ENCODE data around the gene FLT1.

GRCh38 chr13:28283600-28283999, 211.3 kb downstream of the FLT1 start:
- TF ChIP-seq MAZ (IDR thresholded peaks at IDR 0.05; ENCODE audit: borderline replicate concordance, low read depth, low read length) (no peak), CTCF (IDR thresholded peaks at IDR 0.05) (no peak), POLR2A (IDR thresholded peaks at IDR 0.05; ENCODE audit: low read length) (no peak), HOXA7 (CRISPR knock-in tag; IDR thresholded peaks at IDR 0.05) (no peak), NR3C1 (IDR thresholded peaks at IDR 0.05) (no peak), RCOR1 (IDR thresholded peaks at IDR 0.05; ENCODE audit: low read depth, low read length) (no peak), SREBF2 (IDR thresholded peaks at IDR 0.05) (no peak), PBX3 (IDR thresholded peaks at IDR 0.05) (no peak), JUNB (IDR thresholded peaks at IDR 0.05) (no peak), RAD21 (conservative IDR thresholded peaks at IDR 0.05 in 1 of 2, IDR thresholded peaks at IDR 0.05 in 1 of 2) (no peak), PHF8 (IDR thresholded peaks at IDR 0.05; ENCODE audit: borderline replicate concordance, low read depth) (no peak)
- TF ChIP-seq, protein P1, sequence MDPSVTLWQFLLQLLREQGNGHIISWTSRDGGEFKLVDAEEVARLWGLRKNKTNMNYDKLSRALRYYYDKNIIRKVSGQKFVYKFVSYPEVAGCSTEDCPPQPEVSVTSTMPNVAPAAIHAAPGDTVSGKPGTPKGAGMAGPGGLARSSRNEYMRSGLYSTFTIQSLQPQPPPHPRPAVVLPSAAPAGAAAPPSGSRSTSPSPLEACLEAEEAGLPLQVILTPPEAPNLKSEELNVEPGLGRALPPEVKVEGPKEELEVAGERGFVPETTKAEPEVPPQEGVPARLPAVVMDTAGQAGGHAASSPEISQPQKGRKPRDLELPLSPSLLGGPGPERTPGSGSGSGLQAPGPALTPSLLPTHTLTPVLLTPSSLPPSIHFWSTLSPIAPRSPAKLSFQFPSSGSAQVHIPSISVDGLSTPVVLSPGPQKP (IDR thresholded peaks at IDR 0.05; ENCODE audit: low read depth, low read length): no peak

All from A549 (cell line).